DMS53 (cell line): Measurements from ENCODE around the gene EN1.
A peak's percentile ranks its signal among the peaks of the same experiment; 100 is the strongest.

Experiments used
- DNase-seq: peaks from one replicate; lab custom pipeline; 2025; lab: John Stamatoyannopoulos, UW

EN1 gene

DNA sequence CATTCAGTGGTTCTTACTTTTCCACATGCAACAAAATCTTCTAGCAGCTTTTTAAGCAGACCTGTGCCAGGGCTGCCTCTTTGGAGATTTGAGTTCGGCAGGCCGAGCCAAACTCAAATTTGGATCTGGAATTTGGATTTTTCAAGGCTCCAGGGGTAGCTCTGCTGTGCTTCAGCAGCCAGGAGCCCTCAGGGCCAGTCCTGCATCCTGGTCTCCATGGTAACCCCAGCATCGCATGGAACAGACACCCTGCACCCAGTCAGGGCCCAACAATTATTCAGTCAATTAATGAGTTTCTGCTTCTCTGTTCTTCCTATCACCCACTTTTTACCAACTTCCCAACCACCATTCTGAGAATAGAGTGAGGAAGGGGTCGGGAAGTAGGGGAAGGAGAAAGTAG is 30.0 kb downstream of the EN1 start:
- DNase-seq, result no peak

DNA sequence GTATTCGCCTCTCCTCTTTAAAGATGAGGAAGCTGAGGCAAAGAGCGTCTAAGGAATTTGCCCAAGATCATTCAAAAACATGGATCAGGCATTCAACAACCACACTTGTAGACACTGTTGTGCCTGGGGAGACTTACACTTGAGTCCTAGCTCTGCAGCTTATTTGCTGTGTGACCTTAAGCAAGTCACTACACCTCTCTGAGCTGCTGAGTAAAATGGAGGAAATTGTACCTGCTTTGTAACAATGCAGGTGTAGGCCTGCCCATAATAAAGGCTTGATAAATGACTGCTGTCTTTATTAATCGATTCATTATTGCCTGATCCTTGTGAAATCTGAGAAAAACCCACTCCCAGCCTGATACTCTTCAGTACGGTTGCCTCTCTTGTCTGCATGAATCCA is 30.8 kb downstream of the EN1 start:
- no peak for DNase-seq

DNA sequence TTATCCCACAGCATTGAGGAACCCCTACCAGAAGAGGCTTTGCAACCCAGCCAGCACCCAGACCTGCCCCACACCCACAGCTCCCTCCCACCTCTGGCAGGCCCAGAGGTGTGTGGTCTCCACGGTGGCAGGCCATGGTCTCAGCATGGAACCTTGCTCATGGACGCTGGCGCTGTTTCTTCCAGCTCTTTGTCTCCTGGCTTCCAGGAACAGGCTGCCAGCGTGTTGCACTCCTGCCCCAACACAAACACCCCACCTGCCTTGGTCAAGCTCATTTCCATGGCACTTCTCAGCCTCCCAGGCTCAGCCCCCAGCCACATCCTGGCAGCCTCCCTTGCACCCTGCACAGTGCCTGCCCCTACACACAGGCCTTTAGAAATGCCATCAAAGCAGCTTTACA is 31.7 kb downstream of the EN1 start:
- no peak for DNase-seq

DNA sequence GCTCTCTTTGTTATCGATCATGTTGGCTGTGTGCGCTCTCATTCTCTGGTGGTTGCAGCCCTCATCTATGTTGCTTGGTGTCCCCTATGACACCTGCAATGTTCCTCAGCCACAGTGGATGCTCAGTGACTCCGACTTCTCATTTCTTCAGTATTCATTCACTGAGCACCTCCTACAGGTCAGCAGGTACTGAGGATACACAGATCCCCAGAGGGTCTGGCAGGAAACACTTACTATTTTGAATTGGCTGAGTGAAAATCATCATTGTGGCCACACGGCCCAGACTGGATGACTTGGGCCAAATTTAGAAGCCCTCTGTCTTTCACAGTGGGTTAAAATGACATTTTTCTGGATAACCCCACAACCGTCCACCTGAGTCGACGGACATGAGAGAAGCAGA is 32.1 kb downstream of the EN1 start:
- DNase-seq, result no peak

DNA sequence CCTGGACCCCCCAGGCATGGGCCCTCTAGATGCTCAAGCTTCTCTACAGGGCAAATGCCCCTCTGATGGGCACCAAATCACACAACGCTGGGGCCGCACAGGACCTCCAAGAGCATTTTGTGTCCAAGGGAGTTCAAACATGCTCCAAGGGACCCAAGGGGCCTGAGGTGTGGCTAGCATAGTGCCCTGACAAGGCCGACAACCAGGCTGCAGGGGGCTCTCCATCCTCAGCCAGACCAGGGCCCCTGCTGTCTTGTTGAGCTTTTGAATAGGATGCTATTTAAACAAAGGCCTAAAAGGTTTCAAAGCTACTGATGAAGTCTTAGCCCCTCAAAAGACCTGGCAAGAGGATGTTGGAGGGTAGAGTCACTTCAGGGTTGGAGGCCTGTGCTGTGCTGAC is 33.1 kb downstream of the EN1 start:
- DNase-seq, result no peak

DNA sequence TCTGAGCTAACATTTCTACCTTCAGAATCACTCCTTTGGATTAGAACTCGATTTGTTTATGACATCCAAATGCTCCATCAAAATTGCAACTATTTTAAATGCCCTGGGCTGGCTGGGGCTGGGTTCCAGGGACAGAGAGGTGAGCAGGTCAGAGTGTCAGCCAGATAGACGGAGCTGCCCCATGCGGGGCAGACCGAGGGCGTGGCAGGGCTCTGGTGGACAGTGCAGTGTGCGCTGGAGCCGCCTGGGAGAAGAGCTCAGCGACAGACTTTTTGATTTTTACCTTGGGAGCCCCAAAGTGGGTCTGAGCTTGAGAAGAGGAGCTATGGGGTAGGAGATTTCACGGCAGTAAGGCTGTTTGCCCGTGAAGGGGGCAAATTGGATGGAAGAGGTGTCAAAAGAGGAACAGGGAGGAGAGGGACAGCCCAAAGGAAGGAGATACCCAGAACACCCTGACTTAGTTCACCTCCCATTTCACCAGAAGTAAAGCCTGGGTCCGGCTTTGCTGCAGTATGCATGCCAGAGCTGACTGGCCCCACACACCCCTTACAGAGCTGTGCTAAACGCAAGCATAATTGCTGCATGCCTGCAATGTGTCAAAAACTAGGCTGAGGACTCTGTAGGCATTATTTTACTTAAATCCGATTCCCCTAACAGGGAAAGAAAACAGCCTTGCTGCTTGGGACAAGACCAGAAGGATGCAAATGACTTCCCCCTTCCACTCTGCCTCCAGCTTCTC is 33.7 kb downstream of the EN1 start:
- no peak for DNase-seq

DNA sequence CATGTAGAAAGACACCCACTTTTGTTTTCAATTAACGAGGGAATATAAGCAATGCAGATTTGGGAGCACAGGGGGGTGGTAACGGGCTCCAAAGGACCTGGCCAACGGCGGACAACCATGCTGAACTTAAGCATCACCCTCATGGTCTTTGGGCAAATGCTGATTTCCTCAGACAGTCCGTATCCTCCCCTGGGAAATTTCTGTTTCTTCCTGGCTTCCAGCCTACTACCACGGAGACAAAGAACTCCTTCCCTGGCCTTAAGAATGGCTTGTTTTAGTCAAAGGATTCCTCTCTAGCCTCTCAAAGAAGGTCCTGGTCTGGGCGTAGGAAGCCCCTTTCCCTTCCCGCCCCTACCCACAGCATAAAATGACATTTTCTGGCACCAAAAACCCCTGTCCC is 34.3 kb downstream of the EN1 start:
- DNase-seq, result no peak

DNA sequence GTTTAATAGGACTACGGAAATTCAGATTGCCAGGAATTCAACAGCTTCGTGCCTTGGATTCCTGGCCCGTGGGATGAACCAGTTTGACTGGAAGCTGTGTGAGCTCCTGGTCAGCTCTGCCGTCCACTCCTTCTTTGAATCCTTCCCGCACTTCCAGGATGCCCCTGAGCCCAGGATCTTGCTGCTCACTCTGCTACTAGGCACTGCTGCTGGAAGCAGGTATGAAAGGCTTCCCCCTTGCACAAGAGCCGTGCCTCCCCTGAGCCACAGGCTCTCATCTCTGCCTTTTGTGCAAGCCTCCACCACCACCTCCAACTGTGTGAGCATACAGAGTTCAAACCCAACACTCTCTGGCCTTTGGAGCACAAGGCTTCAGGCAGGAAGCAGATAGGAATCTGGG is 34.9 kb downstream of the EN1 start:
- DNase-seq, result no peak

DNA sequence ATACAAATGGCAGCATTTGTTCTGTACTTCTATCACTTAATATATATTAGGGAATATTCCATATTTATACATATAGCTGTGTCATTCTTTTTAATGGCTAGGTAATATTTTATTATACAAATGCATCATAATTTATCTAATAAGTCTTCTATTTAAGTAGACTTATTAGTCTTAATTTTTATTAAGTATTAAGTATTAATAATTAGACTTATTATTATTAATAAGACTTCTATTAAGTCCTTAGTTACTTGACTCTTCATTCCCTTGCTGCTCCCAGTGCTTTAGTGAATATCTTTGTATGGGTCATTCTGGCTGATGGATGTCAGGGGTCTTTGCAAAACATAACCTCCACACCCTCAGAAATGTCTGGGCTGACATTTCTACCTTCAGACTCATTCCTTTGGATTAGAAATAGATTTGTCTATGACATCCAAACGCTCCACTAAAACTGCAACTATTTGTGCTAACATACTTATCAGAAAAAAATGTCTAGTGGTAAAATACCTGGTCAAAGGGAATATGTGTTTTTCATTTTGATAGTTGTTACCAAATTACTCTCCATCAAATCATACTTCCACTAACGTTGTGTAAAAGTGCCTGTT is 35.8 kb downstream of the EN1 start:
- DNase-seq, result no peak

DNA sequence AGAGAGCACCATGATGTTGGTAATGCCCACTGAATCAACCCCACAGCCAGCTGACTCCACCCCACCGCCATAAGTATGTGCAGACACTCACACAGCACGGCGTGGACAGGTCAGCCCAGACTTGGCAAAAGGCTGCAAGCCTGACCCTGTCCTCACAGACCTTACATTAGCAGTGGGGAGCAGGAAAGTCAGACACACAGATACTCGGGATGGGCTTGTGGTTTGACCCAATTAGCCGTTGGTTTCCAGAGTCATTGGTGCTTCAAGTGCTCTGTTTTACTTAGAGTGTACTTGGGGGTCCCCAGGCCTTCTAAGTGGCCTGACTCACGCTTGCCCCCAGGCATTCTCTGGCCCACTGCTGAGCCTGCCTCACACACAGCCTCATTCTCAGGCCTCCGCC is 36.7 kb downstream of the EN1 start:
- no peak for DNase-seq

DNA sequence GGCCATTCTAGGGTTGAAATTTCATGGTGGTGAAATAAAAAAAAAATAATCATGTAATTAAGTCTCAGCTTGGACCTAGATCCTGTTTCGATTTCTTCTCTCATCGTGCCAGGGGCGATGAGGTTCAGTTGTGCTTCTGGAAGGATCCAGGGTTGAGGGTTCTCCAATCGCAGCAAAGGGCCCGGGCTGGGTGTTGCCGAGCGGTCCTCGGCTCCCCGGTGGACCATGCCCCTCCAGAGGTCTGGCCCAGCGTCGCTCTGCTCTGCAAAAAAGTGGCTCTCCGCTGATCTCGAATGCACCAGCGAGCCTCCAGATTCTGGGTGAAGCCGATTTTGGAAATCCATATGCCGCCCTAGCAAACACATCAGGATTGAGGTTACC is 39.0 kb downstream of the EN1 start:
- DNase-seq, result peak; percentile 11

DNA sequence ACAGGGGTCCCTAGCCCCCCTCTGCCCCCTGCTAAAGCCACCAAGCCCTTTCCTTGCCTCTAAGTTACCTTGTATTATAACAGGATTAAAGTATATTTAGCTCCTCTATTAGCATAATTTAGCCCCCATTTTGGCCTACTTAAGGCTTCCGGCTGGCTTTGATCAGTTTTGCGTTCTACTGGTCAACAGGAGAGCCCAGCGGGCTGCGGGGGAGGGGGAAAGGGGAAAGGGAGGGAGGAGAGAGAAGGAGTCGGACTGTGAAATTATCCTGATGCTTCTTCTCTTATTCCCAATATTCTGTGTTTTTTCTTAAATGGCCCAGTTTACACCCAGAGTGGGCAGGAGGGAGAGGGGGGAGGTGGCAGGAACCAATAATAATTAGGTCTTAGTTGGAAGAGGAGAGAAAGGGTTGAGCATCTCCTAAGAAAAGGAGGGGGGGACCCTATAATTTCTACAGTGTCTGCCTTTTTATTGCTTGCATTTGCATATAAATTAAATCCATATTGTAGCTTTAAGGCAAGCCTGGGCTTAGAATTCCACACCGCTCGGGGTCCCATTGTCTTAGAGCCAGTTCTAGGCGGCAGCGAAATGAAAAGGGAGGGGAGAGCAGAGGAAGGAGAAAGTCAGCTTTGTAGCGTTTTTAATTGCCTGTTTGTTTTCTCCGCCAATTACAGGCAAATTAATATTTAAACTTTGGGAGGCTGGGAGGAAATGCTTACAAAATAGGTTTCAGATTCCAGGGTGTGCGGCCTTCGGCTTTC is 39.6 kb downstream of the EN1 start:
- DNase-seq, result no peak

DNA sequence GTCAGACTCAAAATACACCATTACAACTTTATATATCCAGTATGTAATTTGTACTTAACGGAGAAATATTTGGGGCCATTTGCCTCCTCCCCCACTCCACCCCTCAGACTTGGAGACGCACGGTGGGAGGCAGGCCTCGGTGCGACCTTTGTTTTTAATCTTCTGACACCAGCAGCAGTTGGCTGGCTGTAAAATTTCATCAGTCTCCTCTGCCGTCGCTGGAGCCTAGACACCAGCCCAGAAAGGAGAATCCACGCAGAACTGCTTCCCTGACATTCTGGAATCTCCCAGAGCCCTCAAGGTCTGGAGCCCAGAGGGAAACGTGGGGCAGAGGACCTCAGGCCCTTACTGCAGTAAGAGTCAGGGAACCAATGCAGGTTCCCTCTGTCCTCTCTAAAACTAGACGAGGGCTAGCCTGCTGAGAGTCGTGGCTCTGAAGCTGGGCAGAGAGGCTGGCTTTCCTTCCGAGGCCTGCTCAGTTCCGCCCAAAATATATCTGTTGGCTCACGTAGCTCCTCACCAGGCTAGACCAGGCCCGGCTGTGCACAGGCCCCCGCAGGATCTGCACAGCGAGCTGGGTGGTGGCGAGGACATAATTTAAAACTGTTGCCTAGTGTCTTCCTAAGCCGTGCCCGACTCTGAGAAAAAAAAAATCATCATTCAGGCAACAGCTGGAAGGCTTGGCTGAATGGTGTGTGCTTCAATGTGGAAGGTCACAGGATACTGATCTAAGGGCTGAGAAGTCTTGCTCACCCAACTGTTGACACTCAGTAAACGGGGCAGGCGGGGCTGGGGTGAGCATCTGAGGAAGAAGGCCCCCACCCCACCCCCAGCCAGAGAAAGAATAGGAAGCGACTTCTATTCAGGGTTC is 40.4 kb downstream of the EN1 start:
- no peak for DNase-seq

DNA sequence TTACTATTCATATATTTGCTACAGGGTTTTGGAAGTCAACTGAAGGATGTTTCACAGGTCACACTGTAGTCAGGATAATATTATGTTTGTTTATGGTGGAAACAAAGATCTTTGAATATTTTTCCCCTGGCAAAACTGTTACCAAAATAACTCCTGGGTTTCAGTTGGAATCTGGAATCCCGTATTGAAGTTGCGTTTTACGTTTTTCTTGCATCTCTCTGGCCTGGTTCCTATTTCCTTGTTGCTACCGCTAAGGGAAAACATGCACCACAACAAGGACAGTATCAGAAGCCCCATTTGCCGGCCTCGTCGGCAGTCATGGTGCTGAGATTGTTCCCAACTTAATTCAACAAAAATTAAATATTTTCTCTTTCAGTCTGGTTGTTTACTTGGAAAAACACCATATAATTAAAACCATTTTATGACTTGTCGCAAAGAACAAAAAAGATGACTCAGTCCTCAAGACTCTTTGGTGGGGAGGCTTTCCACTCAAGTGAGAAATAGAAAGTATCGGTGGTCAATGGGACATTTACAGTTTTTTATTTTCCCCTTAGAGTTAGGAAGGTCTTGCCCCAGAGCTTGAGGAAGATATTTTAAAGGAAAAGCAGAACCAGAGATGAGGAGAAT is 42.3 kb downstream of the EN1 start:
- DNase-seq, result no peak

DNA sequence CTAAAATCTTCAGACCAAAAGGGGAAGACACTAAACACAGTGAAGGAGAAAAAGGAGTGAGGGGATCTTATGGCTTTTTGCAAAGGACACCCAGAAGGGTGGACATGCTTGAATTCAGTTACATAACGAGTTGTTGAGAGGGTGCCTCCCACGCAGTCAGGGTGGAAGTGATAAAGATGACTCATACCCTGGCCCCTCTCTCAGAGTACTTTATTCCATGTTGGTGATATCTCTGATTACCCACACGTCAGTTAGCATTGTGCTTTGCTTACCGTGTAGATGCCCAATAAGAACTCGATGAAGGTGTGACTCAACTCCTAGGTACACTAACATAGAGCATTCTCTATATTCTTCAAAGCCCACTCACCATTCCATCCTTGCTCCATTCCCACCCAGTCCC is 44.4 kb downstream of the EN1 start:
- DNase-seq, result no peak

DNA sequence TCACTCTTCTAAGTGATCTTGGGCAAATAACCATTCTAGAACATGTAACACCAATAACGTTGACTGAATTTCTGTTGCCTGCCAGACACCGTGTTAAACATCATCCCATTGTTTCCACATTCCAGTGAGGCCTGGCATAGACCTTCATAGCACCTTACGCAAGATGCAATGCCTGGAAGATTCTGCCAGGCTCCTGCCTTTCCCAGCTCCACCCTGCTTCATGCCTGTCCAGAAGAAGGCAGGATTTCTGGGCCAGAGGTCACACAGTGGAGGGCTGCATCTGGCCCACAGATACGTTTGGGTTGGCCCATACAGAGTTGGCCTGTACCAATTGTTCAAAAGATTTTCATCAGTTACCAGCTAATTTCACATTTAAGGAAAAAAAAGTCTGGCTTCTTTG is 46.3 kb downstream of the EN1 start:
- DNase-seq, result no peak

DNA sequence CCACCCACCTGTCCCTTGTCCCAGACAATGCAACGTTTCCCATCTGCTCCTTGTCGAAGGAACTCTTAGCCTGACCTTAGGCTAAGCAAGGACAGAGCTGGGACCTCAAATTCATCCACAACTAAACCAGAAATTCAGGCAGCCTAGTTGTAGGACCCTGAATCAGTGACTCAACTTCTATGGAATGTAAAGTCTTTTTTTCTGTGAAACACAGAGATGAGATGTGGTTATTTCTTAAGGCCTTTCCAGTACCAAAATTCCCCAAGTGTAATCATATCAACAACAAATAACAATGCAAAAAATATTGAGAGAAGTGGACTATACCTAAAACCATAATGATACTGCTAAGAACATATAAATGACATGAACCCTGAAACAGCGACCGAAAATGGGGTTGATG is 46.7 kb downstream of the EN1 start:
- DNase-seq, result no peak

DNA sequence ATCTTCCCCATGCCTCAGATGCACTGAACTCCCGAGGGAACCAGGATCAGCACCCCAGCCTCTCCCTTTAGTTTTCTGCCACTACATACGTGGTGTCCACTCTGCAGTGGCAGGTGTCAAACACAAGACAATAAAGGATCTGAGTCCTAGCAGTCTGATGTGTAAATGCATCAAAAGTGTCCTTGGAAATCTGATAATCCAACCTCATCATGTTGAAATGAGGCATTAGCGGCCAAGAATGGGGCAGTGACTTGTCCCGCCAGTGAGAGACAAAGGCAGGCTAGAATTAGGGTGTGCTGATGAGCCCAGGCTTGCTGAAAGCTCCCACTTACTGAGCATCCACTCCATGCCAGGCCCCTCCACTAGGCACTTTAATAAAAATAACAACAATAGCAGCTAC is 52.9 kb downstream of the EN1 start:
- no peak for DNase-seq
